Activated CD4-positive, alpha-beta T cell treated with anti-CD3 and anti-CD28 coated beads, Interleukin-10, Interleukin-2, amounts not matched to agents 100 ng/mL and 50 ng/mL, durations not matched to agents 16 hours and 8 hours (primary cell): ENCODE results near the gene ZDHHC8.
"Not testable (repeated sequence)": the region's sequence is repeated elsewhere in the genome, so short reads cannot be mapped to it uniquely, and the experiment has no call there.

Experiments
- DNase-seq: peaks from one replicate; pipeline ENCODE4 v3.0.0-alpha.2; 2020

ZDHHC8 gene

DNA sequence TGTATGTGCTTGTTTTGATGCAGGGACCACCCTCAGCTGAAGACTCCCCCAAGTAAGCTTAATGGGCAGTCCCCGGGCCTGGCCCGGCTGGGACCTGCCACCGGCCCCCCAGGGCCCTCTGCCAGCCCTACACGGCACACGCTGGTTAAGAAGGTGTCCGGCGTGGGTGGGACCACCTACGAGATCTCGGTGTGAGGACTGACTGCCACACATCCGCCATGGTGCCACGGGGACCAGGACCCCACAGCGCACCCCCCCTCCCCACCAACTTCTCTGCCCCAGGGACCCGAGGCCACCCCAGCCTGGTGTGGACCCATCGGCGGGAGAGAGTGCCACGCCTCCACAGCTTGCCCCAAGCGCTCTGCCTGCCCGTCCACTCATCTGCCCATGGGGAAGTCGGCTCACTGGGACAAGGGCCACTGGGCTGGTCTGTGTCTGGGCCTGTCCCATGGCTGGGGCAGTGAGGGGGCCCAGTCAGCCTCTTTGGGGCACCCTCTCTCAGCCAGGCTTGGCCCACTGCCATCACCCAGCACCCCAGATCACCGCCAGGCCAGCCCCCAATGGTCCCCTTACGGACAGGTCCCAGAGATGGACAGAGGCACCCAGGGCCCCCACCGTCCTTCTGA is 13.7 kb downstream of the ZDHHC8 start:
- DNase-seq, result no peak

DNA sequence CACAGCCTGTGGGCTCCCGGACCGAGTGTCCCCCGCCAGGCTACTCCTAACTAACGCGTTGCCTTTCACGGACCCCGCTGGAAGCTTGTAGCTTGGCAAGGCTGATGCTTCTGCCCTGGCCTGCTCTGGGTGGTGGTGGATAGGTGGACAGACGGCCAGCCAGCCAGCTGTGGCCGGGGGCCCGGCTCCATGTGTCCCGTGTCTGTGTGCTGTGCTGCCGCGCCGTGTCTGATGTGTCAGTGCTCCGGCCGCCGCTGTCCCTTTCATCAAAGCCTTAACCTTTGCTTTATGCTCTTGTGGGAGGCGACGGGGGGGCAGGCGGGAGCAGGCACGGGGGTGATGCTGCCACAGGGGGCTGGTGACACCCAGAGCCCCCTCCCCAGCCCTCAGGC is 14.2 kb downstream of the ZDHHC8 start:
- no peak for DNase-seq

DNA sequence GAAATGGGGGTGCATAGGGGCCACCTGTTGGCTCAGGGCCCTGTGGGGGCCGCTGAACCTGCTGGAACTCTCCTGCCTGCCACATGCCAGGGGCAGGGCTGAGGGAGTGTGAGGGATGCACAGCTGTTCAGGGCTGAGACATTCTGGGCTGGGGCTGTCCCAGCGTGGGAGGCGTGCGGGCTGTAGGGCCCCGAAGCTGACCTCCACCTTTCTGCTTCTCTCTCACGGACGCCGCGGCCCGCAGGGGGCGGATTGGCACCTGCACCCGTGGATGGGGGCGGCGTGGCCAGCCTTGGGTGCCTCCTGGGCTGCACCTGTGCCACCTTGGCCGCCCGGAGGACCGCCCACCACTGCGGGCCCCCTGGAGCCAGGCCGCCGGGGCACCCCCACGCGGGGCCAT is 15.2 kb downstream of the ZDHHC8 start:
- DNase-seq, result no peak

DNA sequence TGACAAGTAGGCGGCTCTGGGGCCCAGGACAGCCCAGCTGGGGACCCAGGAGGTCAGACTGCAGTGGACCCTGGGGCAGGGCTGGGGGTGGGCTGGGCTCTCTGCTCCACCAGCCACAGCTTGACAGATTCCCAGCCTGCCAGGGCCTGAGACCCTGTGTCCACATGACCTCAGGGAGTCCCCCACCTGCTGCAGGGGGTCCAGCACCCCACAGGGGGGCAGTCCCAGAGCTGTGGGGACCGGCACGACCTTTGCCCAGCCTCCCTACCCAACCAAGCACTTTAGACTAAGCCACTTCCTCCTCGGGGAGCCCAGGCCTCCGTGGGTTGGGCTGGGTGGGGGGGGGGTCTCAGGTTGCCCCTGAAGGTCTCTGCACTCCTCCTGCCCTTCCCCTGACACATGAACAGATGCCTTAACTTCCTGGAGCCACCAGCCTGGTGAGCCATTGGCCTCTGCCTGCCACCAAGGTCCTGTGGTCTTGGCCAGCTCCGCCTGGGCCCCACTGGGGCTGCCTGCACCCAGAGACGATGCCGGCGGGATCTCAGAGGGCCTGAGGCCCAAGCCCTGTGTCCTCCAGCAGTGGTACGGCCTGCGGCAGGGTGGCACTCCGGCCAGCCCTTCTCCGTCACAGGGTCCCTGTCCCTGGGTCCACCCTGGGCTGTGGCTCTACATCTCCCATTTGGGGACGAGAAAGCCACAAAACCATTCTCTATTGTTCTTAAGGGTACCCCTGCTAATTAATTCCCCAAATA is 15.8 kb downstream of the ZDHHC8 start:
- DNase-seq, result no peak

DNA sequence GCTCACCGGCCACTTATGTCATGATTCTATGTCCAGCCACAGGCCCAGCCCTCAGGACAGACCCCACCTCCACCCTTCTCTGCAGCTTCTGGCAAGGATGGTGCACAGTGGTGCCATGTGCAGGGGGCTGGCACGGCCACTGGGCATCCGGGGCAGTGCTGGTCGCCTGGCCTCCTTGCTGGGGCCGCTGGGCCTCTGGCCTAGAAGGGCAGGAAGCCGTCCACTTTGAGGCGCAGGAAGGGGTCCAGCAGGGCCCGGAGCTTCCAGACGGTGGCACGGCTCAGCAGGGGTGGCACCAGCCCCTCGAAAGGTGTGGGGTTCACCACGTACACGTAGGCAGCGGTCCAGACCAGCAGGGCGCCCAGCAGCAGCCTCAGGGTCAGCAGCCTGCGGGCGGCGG is 16.8 kb downstream of the ZDHHC8 start:
- no peak for DNase-seq

DNA sequence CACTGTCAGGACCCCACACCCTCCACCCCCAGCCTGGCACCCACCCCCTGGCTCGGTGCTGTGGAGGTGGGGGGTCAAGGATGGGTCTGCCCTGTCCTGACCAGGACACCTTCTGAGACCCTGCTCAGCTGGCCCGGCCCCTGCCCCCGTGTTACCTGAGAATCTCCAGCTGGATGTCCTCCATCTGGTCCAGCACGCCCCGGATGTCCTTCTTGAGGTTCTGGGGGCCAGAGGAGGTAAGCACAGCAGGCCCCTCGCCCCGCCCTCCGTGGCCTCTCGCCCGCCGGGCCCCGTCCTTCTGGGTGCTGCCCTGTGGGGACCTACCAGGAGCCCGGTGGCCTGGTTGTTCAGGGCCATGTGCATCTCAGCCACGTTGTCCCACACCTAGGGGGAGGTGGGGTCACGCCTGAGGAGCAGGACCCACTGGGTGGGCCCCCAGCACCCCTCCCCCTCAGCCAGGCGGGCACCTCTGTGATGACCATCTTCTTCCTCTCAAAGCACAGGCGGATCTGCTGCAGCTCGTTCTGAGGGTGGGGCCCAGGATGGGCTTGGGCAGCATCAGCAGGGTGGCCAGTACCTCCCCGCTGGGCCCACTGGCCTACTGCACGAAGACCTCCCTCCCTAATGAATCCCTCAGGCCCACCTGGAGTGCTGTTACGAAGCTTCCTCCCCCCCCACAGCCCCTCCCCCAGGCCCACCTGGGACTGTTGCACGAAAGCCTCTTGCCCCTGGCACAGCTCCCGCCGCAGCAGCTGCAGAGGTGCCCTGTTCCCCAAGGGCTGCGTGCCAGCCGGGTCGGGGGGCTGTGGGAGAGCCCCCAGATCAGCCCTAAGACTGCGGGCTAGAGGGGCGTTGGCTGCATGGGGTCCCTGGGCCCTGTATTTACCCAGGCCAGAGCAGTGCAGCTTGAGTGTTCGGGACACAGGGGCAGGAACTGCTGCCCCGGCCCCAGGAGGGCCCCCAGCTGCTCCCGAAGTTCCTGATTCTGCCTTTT is 17.9 kb downstream of the ZDHHC8 start:
- DNase-seq, result no peak

DNA sequence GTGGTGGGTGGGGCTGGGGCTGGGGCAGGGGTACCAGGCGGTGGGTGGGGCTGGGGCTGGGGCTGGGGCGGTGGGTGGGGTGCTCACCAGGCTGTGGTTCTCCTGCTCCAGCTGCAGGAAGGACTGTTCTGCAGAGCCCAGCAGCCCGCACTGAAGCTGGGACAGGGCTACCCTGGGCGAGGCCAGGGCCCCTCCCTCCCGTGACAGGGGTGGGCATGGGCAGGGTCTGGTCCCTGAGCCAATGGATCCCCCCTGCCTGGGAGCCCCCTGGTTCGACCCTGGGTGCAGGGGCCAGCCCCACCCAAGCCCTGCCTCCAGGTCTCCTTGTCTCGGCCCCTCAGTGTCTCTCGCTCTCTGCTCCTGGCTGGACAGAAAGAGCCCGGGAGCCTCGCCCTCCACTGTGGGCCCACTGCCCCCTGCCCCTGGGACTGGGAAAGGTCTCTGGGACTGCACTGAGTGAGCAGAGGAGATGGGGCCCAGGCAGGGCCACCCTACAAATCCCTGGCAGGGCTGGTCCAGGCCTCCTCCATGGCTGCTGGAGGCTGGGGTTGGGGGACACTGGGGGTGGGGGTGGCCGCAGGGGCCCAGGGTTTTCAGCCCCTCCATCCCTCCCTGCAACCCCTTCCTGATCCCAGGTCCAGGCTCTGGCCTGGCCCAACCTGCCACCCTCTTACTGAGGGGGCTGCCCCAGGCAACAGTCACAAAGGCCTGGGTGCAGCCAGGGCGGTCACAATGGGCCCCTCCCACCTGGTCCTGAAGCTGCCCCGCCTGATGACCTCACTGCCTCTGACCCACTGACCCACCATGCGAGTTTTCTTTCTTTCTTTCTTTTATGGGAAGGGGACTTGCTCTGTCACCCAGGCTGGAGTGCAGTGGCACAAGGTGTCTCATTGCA is 19.0 kb downstream of the ZDHHC8 start, which contains the start of gene CCDC188:
Gene CCDC188 (minus strand): TSS at position 675 of the 895 bp plus-strand sequence. CDS start 69 bp downstream, at position 606.
- DNase-seq, result no peak

DNA sequence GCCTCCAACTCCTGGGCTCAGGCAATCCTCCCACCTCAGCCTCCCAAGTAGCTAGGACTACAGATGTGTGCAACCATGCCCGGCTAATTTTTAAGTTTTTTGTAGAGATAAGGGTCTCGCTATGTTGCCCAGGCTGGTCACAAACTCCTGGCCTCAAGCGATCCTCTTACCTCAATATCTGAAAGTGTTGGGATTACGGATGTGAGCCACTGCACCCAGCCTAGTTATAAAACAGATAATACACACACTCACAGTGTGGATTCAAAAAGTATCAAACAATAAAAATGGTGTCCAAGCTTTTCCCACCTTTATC is 19.6 kb downstream of the ZDHHC8 start:
- DNase-seq, result no peak

DNA sequence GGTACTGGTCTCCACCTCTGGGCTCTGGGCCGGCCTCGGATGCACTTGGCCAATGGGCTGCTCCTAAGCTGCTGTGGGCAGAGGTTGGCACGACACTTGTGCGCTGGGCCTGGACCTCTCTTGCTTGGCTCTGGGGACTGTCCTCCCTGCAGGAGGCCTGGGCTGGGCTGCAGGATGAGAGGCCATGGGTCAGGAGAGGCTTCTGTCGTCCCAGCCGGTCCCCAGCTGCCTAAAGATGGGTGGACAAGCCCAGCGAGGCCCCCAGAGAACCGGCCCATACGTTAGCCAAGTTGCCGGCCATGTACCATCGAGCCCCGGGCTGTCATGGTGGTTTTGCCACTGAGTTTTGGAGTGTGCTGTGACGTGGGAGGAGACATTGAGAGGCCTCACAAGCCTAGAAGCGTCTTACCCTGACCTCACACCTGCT is 20.9 kb downstream of the ZDHHC8 start:
- no peak for DNase-seq

DNA sequence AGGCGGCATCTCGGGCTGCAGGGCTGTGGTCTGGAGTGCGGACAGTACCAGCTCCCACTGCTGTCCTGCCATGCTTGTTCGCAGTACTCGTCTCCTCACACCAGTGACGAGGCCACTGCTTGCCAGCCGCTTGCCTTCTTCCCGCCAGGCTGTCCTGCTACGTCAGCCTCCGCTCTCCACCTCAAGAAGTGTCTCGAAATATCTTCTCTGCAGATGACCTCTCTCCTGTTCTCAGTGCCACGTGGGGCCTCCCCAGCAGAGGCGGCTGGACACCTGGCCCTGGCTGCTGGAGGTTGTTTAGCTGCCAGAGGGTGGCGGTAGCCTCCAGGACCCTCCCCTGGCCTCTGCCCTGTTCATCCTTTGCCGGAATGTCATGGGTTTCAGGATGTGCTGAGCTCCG is 22.3 kb downstream of the ZDHHC8 start:
- DNase-seq, result no peak

DNA sequence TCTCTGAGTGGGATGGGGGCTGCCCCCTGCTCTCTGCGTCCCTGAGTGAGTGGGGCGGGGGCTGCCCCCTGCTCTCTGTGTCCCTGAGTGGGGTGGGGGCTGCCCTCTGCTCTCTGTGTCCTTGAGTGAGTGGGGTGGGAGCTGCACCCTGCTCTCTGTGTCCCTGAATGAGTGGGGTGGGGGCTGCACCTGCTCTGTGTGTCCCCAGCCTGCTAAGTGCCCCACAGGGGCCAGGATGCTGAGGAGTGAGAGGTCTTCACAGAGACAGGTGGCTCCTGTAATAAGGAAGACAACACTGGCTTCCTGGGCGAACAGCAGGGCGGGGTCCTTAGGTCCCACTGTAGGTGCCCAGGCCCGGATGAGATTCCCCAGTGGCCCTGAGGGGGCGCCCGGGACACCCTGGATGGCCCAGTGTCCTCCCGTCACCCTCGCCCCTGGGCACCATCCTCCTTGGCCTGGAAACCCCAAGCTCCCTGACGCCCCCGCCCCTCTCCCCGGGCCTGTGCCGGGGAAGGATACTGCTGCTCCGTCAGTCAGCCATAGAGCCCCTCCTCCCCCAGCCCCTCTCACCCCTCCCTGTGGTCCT is 23.1 kb downstream of the ZDHHC8 start:
- DNase-seq, result no peak

DNA sequence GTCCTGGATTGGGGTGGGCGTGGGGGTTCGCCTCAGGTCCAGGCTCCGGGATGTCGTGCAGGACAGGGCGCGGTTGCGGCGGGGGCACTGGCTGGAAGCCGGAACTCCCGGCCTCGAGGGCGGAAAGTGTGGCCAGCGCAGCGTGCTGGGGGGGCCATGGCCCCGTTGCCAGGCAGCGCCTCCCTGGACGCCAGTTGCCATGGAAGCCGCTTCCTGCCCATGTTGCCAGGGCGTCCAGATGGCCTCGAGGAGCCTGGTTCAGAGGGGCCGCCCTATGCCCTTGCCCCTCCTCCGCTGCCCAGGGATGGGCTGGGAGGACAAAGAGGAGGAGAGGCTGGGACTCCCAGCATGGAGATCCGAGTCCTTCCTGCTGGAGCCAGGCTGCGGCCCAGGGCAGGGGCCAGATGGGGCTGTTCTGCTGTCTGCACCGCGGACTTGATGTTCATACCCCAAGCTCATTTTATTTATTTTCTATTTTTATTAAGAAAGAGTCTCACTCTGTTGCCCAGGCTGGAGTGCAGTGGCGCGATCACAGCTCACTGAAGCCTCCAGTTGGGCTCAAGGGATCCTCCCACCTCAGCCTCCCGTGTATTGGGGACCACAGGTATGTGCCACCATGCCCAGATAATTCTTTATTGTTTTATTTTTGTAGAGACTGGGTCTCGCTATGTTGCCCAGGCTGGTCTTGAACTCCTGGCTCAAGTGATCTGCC is 23.9 kb downstream of the ZDHHC8 start:
- no peak for DNase-seq

DNA sequence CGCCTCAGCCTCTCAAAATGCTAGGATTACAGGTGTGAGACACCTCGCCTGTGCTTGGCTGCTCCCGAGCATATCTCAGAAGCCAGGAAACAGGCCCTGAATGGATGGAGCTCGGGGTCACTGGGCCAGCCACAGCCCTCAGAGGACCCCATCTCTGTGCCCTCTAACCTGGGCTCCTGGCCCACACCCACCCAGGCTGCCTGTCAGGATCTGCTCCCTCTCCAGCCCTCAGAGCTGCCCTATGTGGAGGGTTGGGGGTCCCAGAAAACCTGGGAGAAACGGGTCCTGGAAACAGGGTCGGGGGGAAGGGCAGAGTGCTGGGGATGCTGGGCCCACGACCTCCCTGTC is 24.4 kb downstream of the ZDHHC8 start:
- no peak for DNase-seq

DNA sequence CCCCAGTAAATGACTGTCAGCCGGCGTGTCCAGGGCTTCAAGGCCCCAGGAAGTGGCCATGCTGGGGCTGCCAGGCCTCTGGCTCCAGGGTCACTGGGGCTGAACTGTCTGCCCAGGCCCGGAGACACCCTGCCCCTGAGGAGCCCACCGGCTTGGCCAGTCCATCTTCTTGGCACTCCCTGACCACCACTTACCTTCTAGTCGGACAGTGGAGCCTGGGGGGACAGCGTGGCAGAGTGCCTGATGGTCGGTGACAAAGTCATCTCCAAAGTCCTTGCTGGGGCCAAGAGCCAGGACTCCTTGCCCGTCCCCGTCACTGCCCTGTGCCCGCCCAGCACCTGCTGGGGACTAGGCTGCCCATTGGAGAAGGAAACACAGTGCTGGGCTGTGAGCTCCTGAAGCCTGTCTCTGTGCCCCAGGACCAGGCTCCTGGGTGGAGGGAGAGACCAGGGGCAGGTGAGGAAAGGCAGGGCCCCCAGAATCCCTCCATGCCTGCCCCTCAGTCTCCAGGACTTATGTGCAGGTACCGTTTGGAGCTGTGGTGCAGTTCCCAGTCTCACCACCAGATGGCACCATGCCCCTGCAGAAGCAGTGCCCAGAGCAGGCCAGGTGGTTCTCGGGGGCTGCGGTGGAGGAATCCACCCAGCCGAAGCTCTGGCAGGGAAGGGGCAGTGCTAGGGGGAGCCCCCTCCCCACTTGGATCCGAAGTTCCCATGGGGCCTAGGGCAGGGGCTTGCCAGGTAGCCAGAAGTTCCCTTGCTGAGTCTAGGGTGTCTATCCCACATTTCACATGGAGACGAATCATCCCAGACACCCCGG is 25.2 kb downstream of the ZDHHC8 start:
- DNase-seq, result peak; percentile 84

DNA sequence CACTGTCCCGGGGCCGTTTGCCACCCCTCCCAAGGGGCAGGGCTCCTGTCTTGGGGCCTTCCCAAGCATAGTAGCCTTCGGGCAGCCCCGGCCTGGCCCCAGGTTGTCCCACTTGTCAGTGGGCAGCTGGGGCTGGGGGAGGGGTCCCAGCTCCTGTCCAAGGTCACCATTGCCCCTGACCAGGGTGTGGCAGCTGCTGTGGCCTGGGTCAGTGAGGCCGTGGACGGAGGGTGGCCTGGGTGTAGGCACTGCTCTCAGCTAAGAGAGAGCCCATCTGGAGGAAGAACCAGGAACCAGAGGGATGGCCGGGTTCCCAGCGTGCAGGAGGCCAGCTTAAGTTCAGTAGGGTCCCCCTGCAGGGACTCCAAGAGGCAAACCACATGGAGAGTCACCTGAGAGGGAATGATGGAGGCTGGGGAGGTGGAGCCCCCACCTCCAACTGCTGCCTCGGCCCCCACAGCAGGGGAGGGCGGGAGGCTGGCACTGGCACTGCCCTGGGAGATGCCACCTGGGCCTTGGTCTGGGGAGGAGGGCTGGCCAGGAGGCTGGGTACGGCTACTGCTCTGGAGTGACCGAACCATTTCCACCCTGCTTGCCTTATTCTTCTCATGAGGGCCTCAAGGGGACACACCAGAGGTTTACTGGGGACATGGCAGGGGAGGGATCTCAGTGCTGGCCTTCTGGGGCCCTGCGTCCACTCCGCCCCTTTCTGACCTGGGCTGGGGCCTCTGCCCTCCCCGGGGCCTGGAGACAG is 26.0 kb downstream of the ZDHHC8 start:
- DNase-seq, result no peak

DNA sequence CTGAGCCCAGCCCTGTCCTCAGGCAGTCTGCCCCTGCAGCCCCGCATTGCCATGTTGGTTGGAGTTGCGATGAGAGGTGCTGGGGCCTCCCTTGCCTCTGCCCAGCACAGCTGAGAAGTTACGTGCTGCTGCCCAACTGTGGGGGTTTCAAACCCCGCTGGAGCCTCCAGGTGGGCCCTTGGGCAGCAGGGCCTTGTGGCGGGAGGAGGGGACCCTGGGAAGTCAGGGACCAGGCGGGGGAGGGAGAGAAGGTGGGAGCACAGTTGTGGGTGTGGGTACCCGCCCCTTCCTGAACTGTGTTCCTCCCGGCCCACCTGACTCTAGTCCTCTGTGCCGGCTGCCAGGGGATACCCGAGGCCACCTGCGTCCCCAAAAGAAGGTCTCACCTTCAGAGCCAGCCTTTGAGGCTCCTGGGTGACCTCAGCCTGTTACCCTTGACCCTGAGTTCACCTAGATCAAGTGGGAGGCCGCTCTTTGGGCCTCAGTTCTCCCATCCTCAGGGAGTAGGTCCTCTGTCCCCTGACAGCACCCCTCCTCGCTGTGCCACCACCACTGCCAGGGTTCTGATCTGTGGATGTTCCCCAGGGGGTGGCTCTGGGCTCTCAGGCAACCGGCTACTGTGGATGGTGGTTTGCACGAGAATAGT is 26.9 kb downstream of the ZDHHC8 start:
- DNase-seq, result no peak

DNA sequence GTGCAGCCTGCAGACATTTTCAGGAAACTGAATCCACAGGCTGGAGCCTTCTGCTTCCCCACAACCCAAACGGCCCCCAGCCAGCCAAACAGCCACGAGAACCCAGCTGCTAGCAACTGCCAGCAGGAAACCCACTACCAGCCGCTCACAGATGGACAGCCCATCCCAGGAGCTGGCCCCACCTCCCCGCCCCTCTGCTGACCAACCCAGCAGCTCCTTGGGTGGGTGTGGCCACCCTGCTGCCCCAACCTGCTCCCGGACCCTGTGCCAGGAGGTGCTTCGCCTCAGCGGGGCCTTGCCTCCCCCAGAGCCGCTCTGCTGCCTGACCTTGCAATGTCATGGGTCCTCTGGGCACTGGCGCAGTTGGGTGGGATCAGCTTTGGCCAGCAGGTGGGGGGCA is 27.5 kb downstream of the ZDHHC8 start:
- DNase-seq, result no peak

DNA sequence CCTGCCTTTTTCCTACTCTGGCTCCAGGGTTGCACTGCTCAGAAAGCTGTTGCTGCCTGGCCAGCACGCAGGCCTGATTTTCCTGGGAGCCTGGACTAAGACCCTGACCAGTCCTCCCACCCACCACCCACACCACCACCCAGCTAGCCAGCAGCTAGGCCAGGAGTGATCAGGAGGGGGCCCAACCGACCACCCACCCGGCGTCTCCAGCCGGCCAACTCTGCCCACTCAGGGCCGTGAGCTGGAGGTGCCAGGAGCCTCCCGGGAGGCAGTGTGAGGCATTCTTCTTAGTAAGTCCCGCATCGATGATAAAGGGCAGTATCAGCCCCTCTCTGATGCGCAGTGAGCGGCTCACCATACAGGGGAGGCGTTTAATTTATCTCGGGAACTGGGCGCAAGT is 27.9 kb downstream of the ZDHHC8 start:
- not testable (repeated sequence) for DNase-seq

DNA sequence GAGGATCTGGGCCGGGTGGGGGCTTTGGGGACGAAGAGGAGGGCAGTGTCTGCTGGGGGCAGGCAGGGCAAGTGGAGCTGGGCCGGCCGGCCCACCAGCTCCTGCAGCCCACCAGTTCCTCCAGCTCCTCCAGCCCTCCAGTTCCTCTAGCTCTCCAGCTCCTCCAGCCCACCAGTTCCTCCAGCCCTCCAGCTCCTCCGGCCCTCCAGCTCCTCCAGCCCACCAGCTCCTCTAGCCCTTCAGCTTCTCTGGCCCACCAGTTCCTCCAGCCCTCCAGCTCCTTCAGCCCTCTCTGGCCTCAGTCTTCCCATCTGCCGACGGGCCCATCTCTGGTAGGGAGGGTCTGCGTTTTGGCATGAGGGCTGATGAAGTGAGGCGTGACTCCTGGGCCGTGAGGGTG is 28.4 kb downstream of the ZDHHC8 start:
- no peak for DNase-seq
